Testis (tissue), 2 donors: ENCODE measurements around the gene MSRB1.

ENCODE experiments used
- CTCF ChIP-seq, 3 experiments: fragments of 450-650 bp in 2 of 3; fragments of 200-600 bp in 1 of 3; sonication (generic) in 1 of 3; IDR thresholded peaks; one replicate each; pipeline ENCODE4 v1.5.1; 2016 to 2019; ENCODE audit warnings: antibody characterized with exemption in 3 of 3, mild to moderate bottlenecking in 2 of 3, moderate library complexity in 1 of 3
- POLR2A ChIP-seq: fragments of 450-650 bp; IDR thresholded peaks from one replicate; pipeline ENCODE4 v1.6.1; 2017; ENCODE audit warnings: antibody characterized with exemption, mild to moderate bottlenecking, moderate library complexity

DNA sequence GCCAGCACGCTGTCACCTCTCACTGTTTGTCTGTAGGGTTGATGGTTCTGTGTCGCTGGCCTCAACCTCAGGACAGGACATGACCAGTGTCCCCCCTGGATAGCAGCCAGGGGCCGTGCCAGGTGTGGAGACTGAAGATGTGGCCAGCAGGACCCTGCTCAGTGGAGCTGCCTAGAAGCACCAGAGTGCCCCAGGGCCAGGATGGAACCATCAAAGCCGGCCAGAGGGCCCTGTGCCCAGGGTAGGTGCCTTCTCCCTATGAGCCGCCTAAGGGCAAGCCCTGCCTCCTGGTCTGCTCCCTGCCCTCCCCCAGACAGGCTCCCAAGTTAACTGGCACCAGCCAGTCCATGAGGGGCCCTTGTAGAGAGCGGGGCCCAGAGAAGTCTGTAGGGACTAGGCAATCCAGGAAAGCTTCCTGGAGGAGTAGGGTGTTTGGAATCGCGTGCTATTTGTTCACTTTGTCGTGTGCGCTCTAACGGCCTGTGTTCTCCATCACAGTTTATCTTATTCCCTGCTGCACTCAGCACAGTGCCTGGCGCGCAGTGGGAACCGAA, 15.8 kb upstream of the MSRB1 start:
- no peak for TF ChIP-seq CTCF (IDR thresholded peaks at IDR 0.05)
- TF ChIP-seq POLR2A = no peak
